ENCODE measurements around the gene ZNF569.
A peak's percentile ranks its signal among the peaks of the same experiment; 100 is the strongest.

The ZNF569 gene

GRCh38 chr19:37492213-37492612 lies 25.0 kb upstream of the ZNF569 start:
- TF ChIP-seq, protein P1, sequence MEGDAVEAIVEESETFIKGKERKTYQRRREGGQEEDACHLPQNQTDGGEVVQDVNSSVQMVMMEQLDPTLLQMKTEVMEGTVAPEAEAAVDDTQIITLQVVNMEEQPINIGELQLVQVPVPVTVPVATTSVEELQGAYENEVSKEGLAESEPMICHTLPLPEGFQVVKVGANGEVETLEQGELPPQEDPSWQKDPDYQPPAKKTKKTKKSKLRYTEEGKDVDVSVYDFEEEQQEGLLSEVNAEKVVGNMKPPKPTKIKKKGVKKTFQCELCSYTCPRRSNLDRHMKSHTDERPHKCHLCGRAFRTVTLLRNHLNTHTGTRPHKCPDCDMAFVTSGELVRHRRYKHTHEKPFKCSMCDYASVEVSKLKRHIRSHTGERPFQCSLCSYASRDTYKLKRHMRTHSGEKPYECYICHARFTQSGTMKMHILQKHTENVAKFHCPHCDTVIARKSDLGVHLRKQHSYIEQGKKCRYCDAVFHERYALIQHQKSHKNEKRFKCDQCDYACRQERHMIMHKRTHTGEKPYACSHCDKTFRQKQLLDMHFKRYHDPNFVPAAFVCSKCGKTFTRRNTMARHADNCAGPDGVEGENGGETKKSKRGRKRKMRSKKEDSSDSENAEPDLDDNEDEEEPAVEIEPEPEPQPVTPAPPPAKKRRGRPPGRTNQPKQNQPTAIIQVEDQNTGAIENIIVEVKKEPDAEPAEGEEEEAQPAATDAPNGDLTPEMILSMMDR (IDR thresholded peaks at IDR 0.05; ENCODE audit: extremely low read depth, missing control alignments), result no peak
- DNase-seq (ENCODE audit: low spot score), result no peak

- no peak for DNase-seq (ENCODE audit: low spot score)
- TF ChIP-seq, protein P1 (IDR thresholded peaks at IDR 0.05; ENCODE audit: extremely low read depth, missing control alignments), result no peak
Observed at GRCh38 chr19:37484406-37485168, 17.3 kb upstream of the ZNF569 start.

DNA sequence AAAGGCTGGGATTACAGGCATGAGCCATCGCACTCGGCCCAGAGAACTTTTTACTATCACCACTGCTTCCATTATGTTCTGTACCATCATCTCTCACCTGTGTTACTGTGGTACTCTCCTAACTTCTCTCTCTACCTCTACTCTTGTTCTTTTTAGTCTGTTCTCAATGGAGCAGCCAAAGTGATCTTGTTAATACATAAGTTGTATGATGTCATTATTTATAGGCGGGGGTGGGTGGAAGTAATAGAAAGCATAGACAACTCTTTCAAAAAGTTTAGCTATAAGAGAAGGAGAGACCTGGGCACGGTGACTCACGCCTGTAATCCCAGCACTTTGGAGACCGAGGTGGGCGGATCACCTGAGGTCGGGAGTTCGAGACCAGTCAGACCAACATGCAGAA lies 4.9 kb upstream of the ZNF569 start:
- TF ChIP-seq, protein P1 (IDR thresholded peaks at IDR 0.05; ENCODE audit: extremely low read depth, missing control alignments), result no peak

DNA sequence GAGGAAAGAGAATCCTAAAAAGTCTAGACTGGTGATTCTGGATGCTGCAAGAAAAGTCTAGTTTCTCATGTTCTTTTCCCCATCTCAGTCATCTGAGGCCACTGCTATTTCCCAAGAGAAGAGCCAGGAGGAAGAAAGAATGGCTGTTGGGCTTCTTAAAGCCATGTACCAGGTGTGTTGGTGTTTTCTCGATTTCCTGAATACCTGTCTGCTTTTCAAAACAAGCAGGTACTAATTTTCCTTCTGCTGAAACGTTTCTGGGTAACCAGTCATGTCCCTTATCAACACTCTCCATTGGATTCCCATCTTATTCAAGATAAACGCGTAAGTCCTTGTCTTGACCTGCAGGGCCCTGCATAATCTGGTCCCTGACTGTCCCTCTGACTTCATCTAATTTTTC lies 3.0 kb upstream of the ZNF569 start:
- no peak for DNase-seq (ENCODE audit: low spot score)
- TF ChIP-seq, protein P1 (IDR thresholded peaks at IDR 0.05; ENCODE audit: extremely low read depth, missing control alignments), result no peak

More for the DNA sequence above, 4.9 kb upstream of the ZNF569 start:
- DNase-seq (ENCODE audit: low spot score), result no peak

GRCh38 chr19:37468961-37469777 lies 1.9 kb upstream of the ZNF569 start, which contains the start of gene ZNF570:
Gene ZNF570, plus strand, starts transcription at chr19:37469356. Its CDS starts 999 bp downstream, at chr19:37470355.
- peak; percentile 79 for DNase-seq (ENCODE audit: low spot score)
- TF ChIP-seq, protein P1 (IDR thresholded peaks at IDR 0.05; ENCODE audit: extremely low read depth, missing control alignments), result no peak

GRCh38 chr19:37467608-37468090 lies 405 bp upstream of the ZNF569 start:
- DNase-seq (ENCODE audit: low spot score), result no peak
- TF ChIP-seq, protein P1 (IDR thresholded peaks at IDR 0.05; ENCODE audit: extremely low read depth, missing control alignments), result no peak
